ENCODE data around the gene C1QTNF3. TPM values are rescaled to one million over a fixed set of nuclear protein-coding genes. Genes with fewer than 3 reads are reported as not detected.

Gene C1QTNF3
- total RNA-seq, 1 donor from 2014 or later: 2.0 TPM

- intact Hi-C loops (cut with micrococcal nuclease): loop anchor here (5.0 kb wide), 1 partner anchor 910 kb away; the partner anchor contains the start of genes BRIX1 and RAD1
- peaks cover 27% of the 10 kb centered on the region for H3K4me1 Mint-ChIP-seq
- H3K27me3 Mint-ChIP-seq: peaks cover 2% of the 10 kb centered on the region
- H3K27ac Mint-ChIP-seq: peak overlapping the region; percentile 91
- no peak for DNase-seq
- H3K9me3 Mint-ChIP-seq: no peaks in the 10 kb centered on the region
- peak overlapping the region; percentile 88 for H3K4me3 Mint-ChIP-seq
- H3K36me3 Mint-ChIP-seq (ENCODE audit: low read depth): peaks cover 17% of the 10 kb centered on the region
These were observed 35.8 kb downstream of the C1QTNF3 start for GRCh38 chr5:34007201-34007620.

DNA sequence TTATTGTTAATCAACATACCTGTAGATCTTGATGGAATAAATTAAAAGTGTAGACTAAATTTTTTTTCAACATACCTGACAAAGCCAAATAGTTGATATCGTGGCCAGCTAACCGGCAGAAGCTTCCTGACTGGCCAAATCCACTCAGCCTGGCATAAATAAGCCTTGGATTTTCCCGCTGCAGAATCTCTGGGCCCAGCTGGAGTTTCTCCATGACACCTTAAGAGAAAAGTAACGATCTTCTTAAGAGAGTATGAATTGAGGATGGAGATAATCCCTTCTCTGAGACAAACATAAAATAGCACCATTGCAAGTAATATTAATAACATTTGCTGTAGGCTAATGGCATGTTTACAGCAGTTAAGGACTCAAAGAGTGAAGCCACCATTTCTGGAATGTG, 37.3 kb downstream of the C1QTNF3 start:
- H3K9me3 Mint-ChIP-seq: no peaks in the 10 kb centered on the region
- intact Hi-C loops (cut with micrococcal nuclease): loop anchor here (1.0 to 5.0 kb wide), 2 partner anchors 7 to 912 kb away; partner anchors contain the start of genes BRIX1 and RAD1
- peaks cover 17% of the 10 kb centered on the region for H3K36me3 Mint-ChIP-seq (ENCODE audit: low read depth)
- no peak overlapping the region for H3K27ac Mint-ChIP-seq
- peaks cover 2% of the 10 kb centered on the region for H3K27me3 Mint-ChIP-seq
- H3K4me3 Mint-ChIP-seq: no peak overlapping the region
- H3K4me1 Mint-ChIP-seq: peaks cover 27% of the 10 kb centered on the region
- no peak for DNase-seq

- DNase-seq: no peak
- intact Hi-C loops (cut with micrococcal nuclease): loop anchor here (5.0 kb wide), 1 partner anchor 912 kb away; the partner anchor contains the start of genes BRIX1 and RAD1
- Mint-ChIP-seq H3K9me3 (no peaks in the 10 kb centered on the region), H3K4me1 (peaks cover 27% of the 10 kb centered on the region), H3K27ac (no peak overlapping the region), H3K4me3 (no peak overlapping the region), H3K36me3 (ENCODE audit: low read depth) (peaks cover 17% of the 10 kb centered on the region), H3K27me3 (no peaks in the 10 kb centered on the region)
These were observed 37.8 kb downstream of the C1QTNF3 start for GRCh38 chr5:34005211-34005610.

DNA sequence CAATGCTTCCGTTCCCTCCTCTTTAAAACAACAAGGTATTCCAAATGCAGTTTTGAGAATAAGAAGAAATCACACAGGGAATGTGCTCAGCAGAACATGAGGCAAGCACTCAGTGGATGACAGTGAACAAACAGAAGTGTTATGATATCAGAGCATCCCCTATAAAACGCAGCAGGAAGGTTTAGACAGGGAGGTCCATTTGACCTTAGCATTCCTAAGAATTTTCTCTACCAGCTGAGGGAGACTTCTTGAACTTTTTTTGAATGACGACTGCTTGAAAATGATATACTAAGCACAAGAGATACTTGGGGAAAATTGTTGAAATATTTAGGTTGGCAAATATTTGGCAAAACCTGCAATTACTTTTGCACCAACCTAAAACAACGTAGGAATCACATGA, 39.1 kb downstream of the C1QTNF3 start:
- Mint-ChIP-seq H3K4me3 (no peak overlapping the region), H3K27ac (no peak overlapping the region), H3K27me3 (no peaks in the 10 kb centered on the region), H3K36me3 (ENCODE audit: low read depth) (peaks cover 17% of the 10 kb centered on the region), H3K4me1 (peaks cover 21% of the 10 kb centered on the region), H3K9me3 (no peaks in the 10 kb centered on the region)
- intact Hi-C loops (cut with micrococcal nuclease): no loop called here
- DNase-seq: no peak

DNA sequence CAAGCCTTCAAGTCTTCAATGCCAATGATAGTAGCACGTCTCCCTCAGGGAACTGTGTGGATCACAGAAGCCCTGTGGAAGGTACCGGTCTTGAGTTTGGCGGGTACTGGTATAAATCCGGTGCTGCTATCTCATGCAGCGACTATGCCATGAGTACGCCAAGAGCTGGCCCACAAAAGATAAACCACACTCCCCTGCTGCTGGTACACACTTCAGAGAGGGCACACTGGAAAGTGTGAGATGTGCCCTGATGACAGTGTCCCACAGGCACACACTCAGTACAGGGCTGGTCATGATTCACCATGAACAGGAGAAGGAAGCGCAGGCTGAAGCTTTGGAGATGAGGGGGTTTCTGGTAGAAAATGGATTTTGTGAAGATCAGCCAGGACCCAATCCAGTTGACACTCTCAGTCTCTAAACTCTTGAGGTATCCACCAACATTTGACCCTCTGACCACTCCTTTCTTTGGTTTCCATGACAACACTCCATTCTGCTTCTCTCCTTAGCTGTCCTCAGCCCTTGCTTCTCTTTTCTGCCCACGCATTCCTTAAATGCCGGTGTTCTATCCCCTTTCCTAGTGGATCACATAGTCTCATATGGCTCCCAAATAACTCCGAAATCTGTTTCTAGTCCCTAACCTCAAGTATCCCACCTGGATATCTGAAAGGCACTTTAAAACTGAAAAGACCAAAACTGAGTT, 40.2 kb downstream of the C1QTNF3 start:
- DNase-seq: no peak
- intact Hi-C loops (cut with micrococcal nuclease): no loop called here
- no peak overlapping the region for H3K4me3 Mint-ChIP-seq
- peaks cover 15% of the 10 kb centered on the region for H3K4me1 Mint-ChIP-seq
- no peaks in the 10 kb centered on the region for H3K27me3 Mint-ChIP-seq
- H3K27ac Mint-ChIP-seq: no peak overlapping the region
- H3K9me3 Mint-ChIP-seq: no peaks in the 10 kb centered on the region
- H3K36me3 Mint-ChIP-seq (ENCODE audit: low read depth): peaks cover 17% of the 10 kb centered on the region

- DNase-seq: no peak
- intact Hi-C loops (cut with micrococcal nuclease): no loop called here
- H3K9me3 Mint-ChIP-seq: no peaks in the 10 kb centered on the region
- H3K4me1 Mint-ChIP-seq: peaks cover 13% of the 10 kb centered on the region
- H3K27me3 Mint-ChIP-seq: no peaks in the 10 kb centered on the region
- no peak overlapping the region for H3K27ac Mint-ChIP-seq
- no peak overlapping the region for H3K4me3 Mint-ChIP-seq
- peaks cover 23% of the 10 kb centered on the region for H3K36me3 Mint-ChIP-seq (ENCODE audit: low read depth)
These were observed 41.7 kb downstream of the C1QTNF3 start for GRCh38 chr5:34001241-34001841.

DNA sequence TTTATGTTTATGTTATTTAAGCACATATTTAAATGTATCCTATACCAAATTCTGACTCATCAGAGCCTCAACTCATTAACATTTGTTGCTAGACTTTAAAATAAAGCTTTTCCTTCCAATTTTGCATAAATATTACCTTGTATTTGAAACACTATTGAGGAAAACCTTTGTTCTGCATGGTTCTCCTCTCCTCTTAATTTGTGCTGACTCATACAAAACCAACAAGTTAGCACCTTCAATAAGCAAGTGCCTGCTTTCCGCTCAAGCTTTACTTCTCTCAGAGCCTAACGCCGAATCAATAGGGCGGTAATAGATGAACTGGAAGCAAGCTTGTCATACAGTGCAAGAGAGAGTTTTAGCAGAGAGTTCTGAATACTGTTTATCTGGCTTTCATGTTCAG, 43.0 kb downstream of the C1QTNF3 start:
- Mint-ChIP-seq H3K4me3 (no peak overlapping the region), H3K4me1 (peaks cover 11% of the 10 kb centered on the region), H3K9me3 (no peaks in the 10 kb centered on the region), H3K27me3 (no peaks in the 10 kb centered on the region), H3K27ac (no peak overlapping the region), H3K36me3 (ENCODE audit: low read depth) (peaks cover 17% of the 10 kb centered on the region)
- intact Hi-C loops (cut with micrococcal nuclease): no loop called here
- DNase-seq: no peak

DNA sequence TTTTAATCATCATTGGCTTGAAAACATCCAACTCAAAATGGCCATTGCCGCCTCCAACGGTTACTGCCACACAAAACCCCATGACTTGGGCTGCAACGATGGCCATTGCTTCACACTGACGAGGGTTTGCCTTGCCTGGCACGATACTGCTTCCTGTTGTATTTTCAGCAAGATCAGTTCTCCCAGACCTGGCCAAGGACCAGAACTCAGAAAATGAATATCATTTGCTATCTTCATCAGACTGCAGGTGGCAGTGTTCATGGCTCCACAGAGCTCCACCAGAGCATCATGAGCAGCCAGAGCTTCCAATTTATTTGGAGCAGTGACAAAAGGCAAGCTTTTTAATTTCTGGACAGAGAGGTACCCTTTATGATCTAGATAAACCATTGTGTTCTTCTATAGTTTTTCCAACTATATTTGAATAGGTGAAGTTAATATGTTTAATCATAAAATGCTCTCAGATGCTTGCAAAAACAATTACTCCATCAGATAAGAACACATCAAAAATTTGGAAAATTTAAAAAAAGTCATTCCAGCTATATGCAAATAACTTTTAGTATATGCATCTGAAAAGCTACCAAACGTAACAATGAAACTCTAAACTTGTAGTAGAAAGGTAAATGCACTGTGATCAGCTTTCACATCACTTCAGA, 45.6 kb downstream of the C1QTNF3 start:
- no peaks in the 10 kb centered on the region for H3K9me3 Mint-ChIP-seq
- no peaks in the 10 kb centered on the region for H3K27me3 Mint-ChIP-seq
- peak; percentile 79 for DNase-seq
- no peak overlapping the region for H3K4me3 Mint-ChIP-seq
- no peak overlapping the region for H3K27ac Mint-ChIP-seq
- H3K4me1 Mint-ChIP-seq: peaks cover 21% of the 10 kb centered on the region
- intact Hi-C loops (cut with micrococcal nuclease): no loop called here
- H3K36me3 Mint-ChIP-seq (ENCODE audit: low read depth): peaks cover 11% of the 10 kb centered on the region

DNA sequence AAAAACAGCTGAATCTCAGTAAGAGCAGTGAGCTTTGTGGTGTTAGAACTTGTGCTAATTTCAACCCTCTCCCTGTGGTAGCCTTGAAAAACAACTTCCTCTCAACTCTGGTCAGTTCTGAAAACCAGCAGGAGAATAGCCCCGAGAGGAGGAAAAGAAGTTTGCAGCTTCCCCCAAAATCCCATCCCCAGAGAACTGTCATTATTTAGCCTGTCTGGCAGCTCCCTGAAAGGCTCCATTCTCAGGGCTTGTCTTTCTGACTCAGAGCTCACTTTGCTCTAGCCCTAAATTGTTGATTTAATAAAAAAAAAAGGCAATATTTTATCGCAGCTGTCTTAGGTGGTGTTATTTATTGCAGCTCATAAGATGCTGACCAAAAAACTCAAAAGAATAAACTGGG, 47.1 kb downstream of the C1QTNF3 start:
- H3K9me3 Mint-ChIP-seq: no peaks in the 10 kb centered on the region
- intact Hi-C loops (cut with micrococcal nuclease): no loop called here
- peaks cover 11% of the 10 kb centered on the region for H3K36me3 Mint-ChIP-seq (ENCODE audit: low read depth)
- no peaks in the 10 kb centered on the region for H3K27me3 Mint-ChIP-seq
- no peak overlapping the region for H3K27ac Mint-ChIP-seq
- no peak for DNase-seq
- H3K4me1 Mint-ChIP-seq: peaks cover 21% of the 10 kb centered on the region
- no peak overlapping the region for H3K4me3 Mint-ChIP-seq

DNA sequence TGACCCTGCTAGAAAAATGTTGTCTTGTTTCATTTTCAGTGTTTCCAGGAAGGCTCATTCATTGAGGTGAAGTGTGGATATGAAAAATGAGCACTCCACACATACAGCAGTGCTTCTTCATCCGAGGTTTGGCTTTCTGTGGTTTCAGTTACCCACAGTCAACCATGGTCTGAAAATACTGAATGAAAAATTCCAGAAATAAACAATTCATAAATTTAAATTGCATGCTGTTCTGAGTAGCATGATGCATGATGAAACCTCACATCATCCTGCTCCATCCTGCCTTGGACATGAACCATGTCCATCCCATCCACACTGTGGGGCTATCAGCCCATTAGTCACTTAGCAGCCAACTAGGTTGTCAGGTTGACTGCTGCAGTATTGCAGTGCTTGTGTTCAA, 48.2 kb downstream of the C1QTNF3 start:
- intact Hi-C loops (cut with micrococcal nuclease): no loop called here
- peak overlapping the region; percentile 1 for H3K27ac Mint-ChIP-seq
- H3K4me1 Mint-ChIP-seq: peaks cover 21% of the 10 kb centered on the region
- peak overlapping the region; percentile 1 for H3K4me3 Mint-ChIP-seq
- peak; percentile 65 for DNase-seq
- H3K9me3 Mint-ChIP-seq: no peaks in the 10 kb centered on the region
- H3K27me3 Mint-ChIP-seq: no peaks in the 10 kb centered on the region
- H3K36me3 Mint-ChIP-seq (ENCODE audit: low read depth): peaks cover 11% of the 10 kb centered on the region

GRCh38 chr5:33992864-33993263, 50.1 kb downstream of the C1QTNF3 start:
- intact Hi-C loops (cut with micrococcal nuclease): no loop called here
- peaks cover 21% of the 10 kb centered on the region for H3K4me1 Mint-ChIP-seq
- peaks cover 27% of the 10 kb centered on the region for H3K36me3 Mint-ChIP-seq (ENCODE audit: low read depth)
- H3K27me3 Mint-ChIP-seq: no peaks in the 10 kb centered on the region
- H3K9me3 Mint-ChIP-seq: peaks cover 8% of the 10 kb centered on the region
- no peak for DNase-seq
- H3K4me3 Mint-ChIP-seq: no peak overlapping the region
- H3K27ac Mint-ChIP-seq: no peak overlapping the region

DNA sequence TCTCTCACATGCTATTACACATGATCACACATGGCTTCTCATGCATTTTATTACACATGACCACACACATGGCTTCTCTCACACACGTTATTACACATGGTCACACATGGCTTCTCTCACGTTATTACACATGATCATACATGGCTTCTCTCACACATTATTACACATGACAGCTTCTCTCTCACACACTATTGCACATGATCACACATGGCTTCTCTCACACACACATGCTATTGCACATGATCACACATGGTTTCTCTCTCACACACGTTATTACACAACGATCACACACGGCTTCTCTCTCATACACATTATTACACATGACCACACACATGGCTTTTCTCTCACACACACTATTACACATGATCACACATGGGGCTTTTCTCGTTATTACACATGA, 57.6 kb downstream of the C1QTNF3 start:
- intact Hi-C loops (cut with micrococcal nuclease): no loop called here
- Mint-ChIP-seq H3K4me1 (no peaks in the 10 kb centered on the region), H3K4me3 (no peak overlapping the region), H3K36me3 (ENCODE audit: low read depth) (peaks cover 24% of the 10 kb centered on the region), H3K27ac (no peak overlapping the region), H3K9me3 (peaks cover 8% of the 10 kb centered on the region), H3K27me3 (no peaks in the 10 kb centered on the region)
- no peak for DNase-seq

DNA sequence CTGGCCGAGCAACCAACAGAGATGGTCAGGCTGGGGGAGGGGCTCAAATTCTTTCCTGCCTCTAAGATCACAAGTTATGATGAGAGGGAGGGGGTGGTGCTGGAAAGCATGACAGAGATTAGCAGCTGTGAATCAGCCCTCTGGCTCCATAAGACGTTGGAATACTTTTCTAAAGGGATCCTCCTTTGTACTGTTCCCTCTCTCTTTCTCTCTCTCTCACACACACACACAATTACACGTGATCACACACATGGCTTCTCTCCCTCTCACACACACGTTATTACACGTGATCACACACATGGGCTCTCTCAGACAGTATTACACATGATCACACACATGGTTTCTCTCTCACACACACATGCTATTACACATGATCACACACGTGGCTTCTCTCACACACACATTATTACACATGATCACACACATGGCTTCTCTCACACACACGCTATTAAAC, 58.3 kb downstream of the C1QTNF3 start, which contains the start of gene SLC45A2:
Gene SLC45A2 (minus strand): TSS at position 23 of the 454 bp plus-strand sequence. CDS start 110 bp downstream, outside the sequence.
- no peak within 1 kb of the TSS for H3K27ac Mint-ChIP-seq
- intact Hi-C loops (cut with micrococcal nuclease): no loop called here
- H3K36me3 Mint-ChIP-seq (ENCODE audit: low read depth): peaks cover 24% of the 10 kb centered on the region
- no peaks in the 10 kb centered on the region for H3K4me1 Mint-ChIP-seq
- H3K9me3 Mint-ChIP-seq: peaks cover 8% of the 10 kb centered on the region
- H3K4me3 Mint-ChIP-seq: no peak within 1 kb of the TSS
- DNase-seq: no peak
- no peaks in the 10 kb centered on the region for H3K27me3 Mint-ChIP-seq

GRCh38 chr5:33984178-33984577, 58.8 kb downstream of the C1QTNF3 start:
- intact Hi-C loops (cut with micrococcal nuclease): no loop called here
- H3K9me3 Mint-ChIP-seq: peaks cover 8% of the 10 kb centered on the region
- no peak overlapping the region for H3K4me3 Mint-ChIP-seq
- no peak for DNase-seq
- H3K36me3 Mint-ChIP-seq (ENCODE audit: low read depth): peaks cover 21% of the 10 kb centered on the region
- no peak overlapping the region for H3K27ac Mint-ChIP-seq
- H3K27me3 Mint-ChIP-seq: no peaks in the 10 kb centered on the region
- no peaks in the 10 kb centered on the region for H3K4me1 Mint-ChIP-seq
